Suprapubic skin (tissue), 4 donors: ENCODE results near the gene NDC1. TPM values are rescaled to one million over a fixed set of nuclear protein-coding genes. Genes with fewer than 3 reads are reported as not detected.

Experiments
- DNase-seq, 2 donors: peaks; one replicate each; pipeline ENCODE4 v3.0.0-alpha.2; 2019; ENCODE audit warnings: low spot score in 2 of 2
- H3K27ac ChIP-seq: fragments of 200-600 bp; sonication (generic); one replicate; pipeline ENCODE4 v1.5.1; 2019
- H3K27me3 ChIP-seq: fragments of 200-600 bp; sonication (generic); one replicate; pipeline ENCODE4 v1.5.1; 2019
- H3K36me3 ChIP-seq: fragments of 200-600 bp; sonication (generic); one replicate; pipeline ENCODE4 v1.5.1; 2019
- H3K4me1 ChIP-seq: fragments of 200-600 bp; sonication (generic); one replicate; pipeline ENCODE4 v1.5.1; 2019
- H3K4me3 ChIP-seq: fragments of 200-600 bp; sonication (generic); one replicate; pipeline ENCODE4 v1.5.1; 2019; ENCODE audit warnings: mild to moderate bottlenecking
- H3K9me3 ChIP-seq: fragments of 200-600 bp; sonication (generic); one replicate; pipeline ENCODE4 v1.5.1; 2019
- CTCF ChIP-seq, 2 donors: fragments of 200-600 bp in 1 of 2; fragments of 450-650 bp in 1 of 2; sonication (generic) in 1 of 2; IDR thresholded peaks; one replicate each; pipeline ENCODE4 v1.5.1; 2016 to 2019; ENCODE audit warnings: antibody characterized with exemption in 2 of 2, mild to moderate bottlenecking in 1 of 2, moderate library complexity in 1 of 2
- EP300 ChIP-seq: sonication (generic); formaldehyde crosslinking; IDR thresholded peaks from one replicate; pipeline ENCODE4 v1.6.1; 2017; ENCODE audit warnings: antibody characterized with exemption
- POLR2A ChIP-seq, 2 donors: fragments of 450-650 bp; IDR thresholded peaks; one replicate each; pipeline ENCODE4 v1.6.1; 2017; ENCODE audit warnings: antibody characterized with exemption in 2 of 2, mild to moderate bottlenecking in 2 of 2, moderate library complexity in 2 of 2
- POLR2AphosphoS5 ChIP-seq, 3 donors: sonication (generic); formaldehyde crosslinking; IDR thresholded peaks; one replicate each; pipeline ENCODE4 v1.6.1; 2017; ENCODE audit warnings: antibody characterized with exemption in 3 of 3
- WGBS: methylation state at CpG from one replicate; pipeline ENCODE4 v1.1.5; 2018; 5-methylcytosine and 5-hydroxymethylcytosine counted together
- total RNA-seq, 4 donors: library from RNA; depleted of rRNA; stranded (reverse); fragments of >200 nt; gene quantifications; one replicate each; pipeline ENCODE4 v1.1.0, GENCODE V29; 2016

Gene NDC1
- total RNA-seq, 4 donors from 2014 or later, result 13.5 to 19.4 (median 15.1) TPM

GRCh38 chr1:53810497-53810896 is 27.6 kb downstream of the NDC1 start:
- Histone ChIP-seq H3K27me3 (no peaks in the 10 kb centered on the region), H3K27ac (no peak overlapping the region), H3K36me3 (peaks cover 22% of the 10 kb centered on the region), H3K9me3 (no peaks in the 10 kb centered on the region), H3K4me1 (no peaks in the 10 kb centered on the region), H3K4me3 (no peak overlapping the region)
- 100% methylated on average over 2 of the region's 2 CpGs for WGBS
- no peak for TF ChIP-seq POLR2AphosphoS5 (IDR thresholded peaks at IDR 0.05)
- TF ChIP-seq POLR2A (IDR thresholded peaks at IDR 0.05), result no peak
- TF ChIP-seq EP300, result no peak
- no peak for TF ChIP-seq CTCF (IDR thresholded peaks at IDR 0.05)
- DNase-seq, result no peak

GRCh38 chr1:53810007-53810406 is 28.1 kb downstream of the NDC1 start:
- Histone ChIP-seq H3K9me3 (no peaks in the 10 kb centered on the region), H3K27me3 (no peaks in the 10 kb centered on the region), H3K27ac (no peak overlapping the region), H3K4me1 (no peaks in the 10 kb centered on the region), H3K36me3 (peaks cover 27% of the 10 kb centered on the region), H3K4me3 (no peak overlapping the region)
- DNase-seq, result no peak
- no peak for TF ChIP-seq EP300
- no peak for TF ChIP-seq POLR2AphosphoS5 (IDR thresholded peaks at IDR 0.05)
- no peak for TF ChIP-seq CTCF (IDR thresholded peaks at IDR 0.05)
- no peak for TF ChIP-seq POLR2A (IDR thresholded peaks at IDR 0.05)
- WGBS, result 95% methylated on average over 5 of the region's 5 CpGs

- Histone ChIP-seq H3K36me3 (peaks cover 43% of the 10 kb centered on the region), H3K27ac (no peak overlapping the region), H3K4me3 (no peak overlapping the region), H3K27me3 (no peaks in the 10 kb centered on the region), H3K9me3 (no peaks in the 10 kb centered on the region), H3K4me1 (no peaks in the 10 kb centered on the region)
- DNase-seq, result no peak
- WGBS, result 79% methylated on average over 5 of the region's 5 CpGs
- TF ChIP-seq POLR2AphosphoS5 (IDR thresholded peaks at IDR 0.05), result no peak
- no peak for TF ChIP-seq CTCF (IDR thresholded peaks at IDR 0.05)
- TF ChIP-seq POLR2A (IDR thresholded peaks at IDR 0.05), result no peak
- no peak for TF ChIP-seq EP300
Measured at GRCh38 chr1:53807916-53808315, 30.2 kb downstream of the NDC1 start.

- H3K4me1 ChIP-seq, result no peaks in the 10 kb centered on the region
- WGBS, result 91% methylated on average over 3 of the region's 3 CpGs
- H3K27me3 ChIP-seq, result no peaks in the 10 kb centered on the region
- H3K9me3 ChIP-seq, result no peaks in the 10 kb centered on the region
- H3K27ac ChIP-seq, result no peak overlapping the region
- no peak for DNase-seq
- H3K36me3 ChIP-seq, result peaks cover 64% of the 10 kb centered on the region
- H3K4me3 ChIP-seq, result no peak overlapping the region
- TF ChIP-seq CTCF (IDR thresholded peaks at IDR 0.05) (no peak), EP300 (no peak), POLR2AphosphoS5 (IDR thresholded peaks at IDR 0.05) (no peak), POLR2A (IDR thresholded peaks at IDR 0.05) (no peak)
Measured at GRCh38 chr1:53804791-53805505, 33.1 kb downstream of the NDC1 start.

- no peaks in the 10 kb centered on the region for H3K27me3 ChIP-seq
- no peak for DNase-seq
- H3K9me3 ChIP-seq, result no peaks in the 10 kb centered on the region
- H3K27ac ChIP-seq, result no peak overlapping the region
- no peak overlapping the region for H3K4me3 ChIP-seq
- 97% methylated on average over 7 of the region's 7 CpGs for WGBS
- peaks cover 68% of the 10 kb centered on the region for H3K36me3 ChIP-seq
- no peak for TF ChIP-seq POLR2A (IDR thresholded peaks at IDR 0.05)
- no peaks in the 10 kb centered on the region for H3K4me1 ChIP-seq
Measured at GRCh38 chr1:53804181-53804580, 33.9 kb downstream of the NDC1 start.

- H3K36me3 ChIP-seq, result peaks cover 62% of the 10 kb centered on the region
- H3K9me3 ChIP-seq, result no peaks in the 10 kb centered on the region
- no peak overlapping the region for H3K27ac ChIP-seq
- no peaks in the 10 kb centered on the region for H3K27me3 ChIP-seq
- 100% methylated on average over 1 of the region's 1 CpG for WGBS
- DNase-seq, result no peak
- H3K4me1 ChIP-seq, result no peaks in the 10 kb centered on the region
- TF ChIP-seq POLR2A (IDR thresholded peaks at IDR 0.05) (no peak), CTCF (IDR thresholded peaks at IDR 0.05) (no peak), POLR2AphosphoS5 (IDR thresholded peaks at IDR 0.05) (no peak), EP300 (no peak)
- H3K4me3 ChIP-seq, result no peak overlapping the region
Measured at GRCh38 chr1:53800621-53801020, 37.5 kb downstream of the NDC1 start.
